ENCODE data around the gene PIK3R2.
"Not testable (repeated sequence)": the region's sequence is repeated elsewhere in the genome, so short reads cannot be mapped to it uniquely, and the experiment has no call there.

Gene PIK3R2

GRCh38 chr19:18152817-18153555 is at the start of gene PIK3R2:
TSS of gene PIK3R2 (plus strand) at chr19:18153163. CDS start at chr19:18155880, 2,717 bp downstream.
- peak; percentile 96 to 98 for DNase-seq

DNA sequence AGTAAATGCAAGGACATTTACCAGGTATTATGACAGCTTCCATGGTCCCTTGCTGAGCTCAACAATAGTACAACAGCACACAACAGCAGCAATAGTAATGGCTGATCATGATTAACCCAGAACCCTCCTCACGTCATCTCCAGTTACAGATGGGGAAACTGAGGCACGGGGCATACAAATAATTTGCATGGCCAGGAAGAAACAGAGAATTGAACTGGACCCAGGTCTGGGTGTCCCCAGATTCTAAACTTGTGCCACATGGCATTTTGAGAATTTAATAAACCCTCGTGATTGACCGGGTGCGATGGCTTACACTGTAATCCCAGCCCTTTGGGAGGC is 48.2 kb upstream of the PIK3R2 start:
- DNase-seq = no peak

GRCh38 chr19:18105259-18105658 is 47.7 kb upstream of the PIK3R2 start:
- not testable (repeated sequence) for DNase-seq

- no peak for DNase-seq
Observed at GRCh38 chr19:18107235-18107634, 45.7 kb upstream of the PIK3R2 start.

DNA sequence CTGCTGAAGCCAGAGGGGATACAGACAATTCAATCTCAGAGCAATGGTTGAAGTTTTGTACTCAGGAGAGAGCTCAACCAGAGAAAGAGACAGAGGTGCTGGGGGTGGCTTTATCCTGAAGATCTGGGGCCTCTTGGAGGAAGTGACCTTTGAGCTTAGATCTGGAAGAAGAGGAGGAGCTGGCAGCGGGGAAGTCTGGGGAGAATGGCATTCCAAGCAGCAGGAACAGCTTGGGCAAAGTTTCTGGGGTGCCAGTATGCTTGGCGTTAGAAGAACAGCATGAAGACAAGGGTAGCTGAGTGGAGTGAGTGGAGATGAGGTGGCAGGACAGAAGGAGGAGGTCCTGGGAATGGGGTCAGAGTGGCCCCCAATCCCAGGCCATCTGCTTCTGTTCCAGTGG is 44.1 kb upstream of the PIK3R2 start:
- no peak for DNase-seq

DNA sequence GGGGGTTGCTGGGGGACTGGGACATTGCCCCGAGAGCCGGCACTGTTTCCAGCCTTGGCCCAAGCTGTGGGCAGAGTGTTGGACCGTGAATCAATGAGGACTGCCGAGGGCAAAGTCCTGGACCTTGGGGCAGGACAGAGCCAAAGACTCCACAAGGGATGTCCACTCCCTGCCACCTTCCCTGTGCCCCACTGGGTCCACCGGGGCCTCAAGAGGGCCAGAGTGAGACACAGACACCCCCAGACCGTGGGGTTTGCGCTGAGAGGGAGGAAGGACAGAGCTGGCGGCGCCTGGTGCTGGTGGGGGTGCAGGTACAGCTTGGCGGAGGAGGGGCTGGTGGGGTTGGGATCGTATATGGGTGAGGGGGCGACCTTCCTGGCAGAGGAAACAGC is 43.6 kb upstream of the PIK3R2 start:
- no peak for DNase-seq

DNA sequence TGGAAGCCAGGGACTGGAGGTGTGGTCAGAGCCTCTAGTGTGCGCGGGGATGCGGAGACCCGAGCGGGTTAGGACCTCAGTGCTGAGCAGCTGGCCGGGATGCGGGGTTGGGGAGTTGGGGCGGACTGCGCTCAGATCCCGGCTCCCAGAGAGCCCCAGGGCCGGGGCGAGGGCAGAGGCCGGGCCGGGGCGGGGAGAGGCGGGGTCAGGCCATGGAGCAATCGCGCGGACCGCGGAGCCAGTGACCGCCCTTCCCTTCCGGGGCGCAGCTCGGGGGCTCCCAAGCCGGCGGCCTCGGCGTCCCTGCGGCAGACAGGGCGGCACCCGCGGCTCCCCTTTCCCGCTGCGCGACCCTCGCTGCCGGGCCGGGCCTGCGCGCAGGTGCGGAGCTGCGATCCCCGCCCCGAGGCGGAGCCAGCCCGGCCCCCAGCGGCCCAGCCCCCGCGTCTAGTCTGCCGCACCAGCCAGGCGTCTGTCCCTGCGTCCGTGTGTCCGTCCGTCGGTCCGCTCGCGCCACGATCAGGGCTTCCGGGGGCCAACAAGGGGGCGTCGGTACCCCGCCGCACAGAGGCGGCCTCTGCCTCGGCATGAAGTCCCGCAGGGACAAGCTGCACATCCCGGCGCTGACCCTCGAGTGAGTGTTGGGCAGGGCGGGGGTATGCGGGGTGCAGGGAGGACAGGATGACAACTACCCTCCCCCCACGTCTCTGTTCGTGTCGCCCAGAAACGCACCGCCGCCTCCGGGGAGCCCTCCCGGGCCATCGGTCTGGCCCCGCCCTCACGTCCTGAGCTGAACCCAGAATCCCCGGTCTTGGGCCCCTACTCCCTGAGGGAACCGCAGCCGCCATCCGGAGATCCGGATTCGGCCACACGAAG is 43.0 kb upstream of the PIK3R2 start:
- peak in 1 of 2 experiments; percentile 28 for DNase-seq

- DNase-seq = no peak
Observed at GRCh38 chr19:18110609-18111232, 42.2 kb upstream of the PIK3R2 start.

GRCh38 chr19:18112989-18113478 is 39.9 kb upstream of the PIK3R2 start:
- DNase-seq = peak; percentile 36 to 64

- DNase-seq = no peak
Observed at GRCh38 chr19:18113827-18114226, 39.1 kb upstream of the PIK3R2 start.

GRCh38 chr19:18114483-18114882 is 38.5 kb upstream of the PIK3R2 start:
- DNase-seq = no peak

- no peak for DNase-seq
Observed at GRCh38 chr19:18117364-18117691, 35.6 kb upstream of the PIK3R2 start.

GRCh38 chr19:18117692-18118378 is 35.1 kb upstream of the PIK3R2 start:
- DNase-seq = peak; percentile 66 to 70

DNA sequence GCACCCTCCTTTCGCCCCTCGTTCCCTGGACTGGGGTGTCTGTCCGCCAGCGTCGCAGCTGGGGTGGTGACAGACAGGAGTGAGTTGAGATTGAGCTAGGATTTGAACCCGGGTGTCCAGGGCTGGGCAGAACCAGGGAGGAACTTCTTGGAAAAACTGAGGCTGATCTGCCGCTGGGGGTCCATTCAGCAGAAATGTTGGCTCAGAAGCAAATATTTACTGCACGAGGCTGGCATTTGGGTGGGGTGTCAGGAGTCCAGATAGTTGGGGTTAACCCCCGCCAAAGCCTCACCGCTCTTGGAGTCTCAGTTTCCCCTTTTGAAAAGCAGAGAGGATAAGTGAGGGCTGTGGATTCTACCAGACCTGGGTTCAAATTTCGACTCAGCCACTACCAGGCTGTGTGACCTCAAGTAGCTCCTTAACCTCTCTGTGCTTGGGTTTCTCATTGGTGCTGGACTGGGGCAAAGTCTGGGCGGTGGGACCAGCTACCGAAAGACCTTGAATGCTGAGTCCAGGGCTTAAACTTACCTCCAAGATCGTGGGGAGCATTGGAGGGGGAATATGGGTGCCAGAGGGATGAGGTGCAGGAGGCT is 34.4 kb upstream of the PIK3R2 start:
- no peak for DNase-seq

GRCh38 chr19:18119013-18119716 is 33.8 kb upstream of the PIK3R2 start:
- DNase-seq = no peak

- DNase-seq = no peak
Observed at GRCh38 chr19:18119717-18120105, 33.3 kb upstream of the PIK3R2 start.

DNA sequence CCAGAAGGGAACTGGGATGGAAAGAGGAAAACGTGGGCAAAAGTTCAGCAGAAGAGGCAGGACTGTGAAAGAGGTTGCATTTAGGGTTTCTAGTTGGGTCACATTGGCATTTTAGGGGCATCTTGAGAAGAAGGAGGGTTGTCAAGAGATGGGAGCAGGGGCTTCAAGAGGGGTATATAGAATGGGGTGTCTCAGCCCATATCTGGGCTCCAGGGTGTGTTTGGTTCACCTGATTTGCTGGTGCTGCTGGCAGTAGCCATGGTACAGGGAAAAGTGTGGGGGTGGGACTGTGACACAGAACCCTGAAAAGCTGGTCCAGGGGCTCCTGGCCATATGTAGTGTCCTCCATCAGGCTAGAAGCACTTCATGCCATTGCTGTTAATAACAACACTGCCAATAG is 32.8 kb upstream of the PIK3R2 start:
- DNase-seq = no peak

- DNase-seq = no peak
Observed at GRCh38 chr19:18121166-18121565, 31.8 kb upstream of the PIK3R2 start.

GRCh38 chr19:18122424-18122823 is 30.5 kb upstream of the PIK3R2 start:
- DNase-seq = no peak

GRCh38 chr19:18122860-18123795 is 29.8 kb upstream of the PIK3R2 start:
- DNase-seq = no peak

- no peak for DNase-seq
Observed at GRCh38 chr19:18123819-18124218, 29.1 kb upstream of the PIK3R2 start.
